Fibroblast of lung (primary cell): Measurements from ENCODE around the gene TLE1.

ENCODE experiments used
- CTCF ChIP-seq, 2 donors: IDR thresholded peaks in 1 of 2; conservative IDR thresholded peaks in 1 of 2; 1 replicate in 1 of 2; 2 replicates in 1 of 2; pipeline ENCODE4 v1.5.1; 2011 to 2012; ENCODE audit warnings: low read length in 2 of 2, control low read depth in 1 of 2, inconsistent platforms in 1 of 2, low read depth in 1 of 2, mild to moderate bottlenecking in 1 of 2
- EZH2 ChIP-seq: IDR thresholded peaks from 2 replicates; pipeline ENCODE4 v1.5.1; 2012; ENCODE audit warnings: low read length, control low read depth, mild to moderate bottlenecking; ENCODE audit errors: missing control alignments

- no peak for TF ChIP-seq CTCF (conservative IDR thresholded peaks at IDR 0.05 in 1 of 2, IDR thresholded peaks at IDR 0.05 in 1 of 2; ENCODE audit: low read depth in 1 of 2, low read length in 2 of 2)
- no peak for TF ChIP-seq EZH2
Measured at GRCh38 chr9:81623778-81624177, 65.6 kb downstream of the TLE1 start.
